Stomach (tissue), 9 donors: ENCODE results near the gene HS6ST3. TPM values are rescaled to one million over a fixed set of nuclear protein-coding genes. Genes with fewer than 3 reads are reported as not detected.

ENCODE experiments used
- DNase-seq, 2 donors: peaks; one replicate each; pipeline versions ENCODE4 v3.0.0 to v3.0.0-alpha.2; 2013 to 2019
- H3K27ac ChIP-seq, 5 donors: fragments of 200-600 bp in 4 of 5; sonication (generic) in 4 of 5; one replicate each; pipeline ENCODE4 v1.5.1; 2013 to 2019; ENCODE audit warnings: mild to moderate bottlenecking in 1 of 5, moderate library complexity in 1 of 5
- H3K27me3 ChIP-seq, 3 donors: fragments of 200-600 bp; sonication (generic); one replicate each; pipeline ENCODE4 v1.5.1; 2017 to 2019; ENCODE audit warnings: mixed run types in 1 of 3
- H3K36me3 ChIP-seq, 4 donors: fragments of 200-600 bp; sonication (generic); 1 replicate in 3 of 4; 2 replicates in 1 of 4; pipeline ENCODE4 v1.5.1; 2016 to 2019
- H3K4me1 ChIP-seq, 4 donors: fragments of 200-600 bp; sonication (generic); one replicate each; pipeline ENCODE4 v1.5.1; 2016 to 2019
- H3K4me3 ChIP-seq, 4 donors: fragments of 200-600 bp; sonication (generic) in 3 of 4; one replicate each; pipeline ENCODE4 v1.5.1; 2016 to 2019; ENCODE audit warnings: mild to moderate bottlenecking in 1 of 4
- H3K9me3 ChIP-seq, 4 donors: fragments of 200-600 bp; sonication (generic); one replicate each; pipeline ENCODE4 v1.5.1; 2016 to 2019
- CTCF ChIP-seq, 7 experiments: fragments of 450-650 bp in 4 of 7; fragments of 200-600 bp in 3 of 7; sonication (generic) in 3 of 7; IDR thresholded peaks; one replicate each; pipeline ENCODE4 v1.5.1; 2016 to 2019; ENCODE audit warnings: antibody characterized with exemption in 7 of 7, control low read depth in 2 of 7, mild to moderate bottlenecking in 1 of 7
- EP300 ChIP-seq: sonication (generic); formaldehyde crosslinking; IDR thresholded peaks from one replicate; pipeline ENCODE4 v1.6.1; 2017; ENCODE audit warnings: antibody characterized with exemption
- POLR2A ChIP-seq, 4 donors: fragments of 450-650 bp; IDR thresholded peaks; one replicate each; pipeline ENCODE4 v1.6.1; 2016; ENCODE audit warnings: antibody characterized with exemption in 4 of 4, control low read depth in 2 of 4, mild to moderate bottlenecking in 1 of 4, moderate library complexity in 1 of 4
- POLR2AphosphoS5 ChIP-seq, 3 donors: sonication (generic); formaldehyde crosslinking; IDR thresholded peaks; one replicate each; pipeline ENCODE4 v1.6.1; 2016; ENCODE audit warnings: antibody characterized with exemption in 3 of 3
- WGBS, 5 donors: extraction: QIAGEN DNeasy Blood & Tissue Kit in 3 of 5; methylation state at CpG; one replicate each; pipeline versions ENCODE4 v1.1.5 to v1.1.7; 2013 to 2018; 5-methylcytosine and 5-hydroxymethylcytosine counted together
- intact Hi-C: fragments of 100-400 bp; cut with DNase I; formaldehyde crosslinking; loops from one replicate; pipeline ENCODE4 v1.15.1; 2023; ENCODE audit warnings: low total_unique reads
- polyA plus RNA-seq, 3 donors: library from polyadenylated mRNA; stranded (reverse); fragments of 200-250 nt; gene quantifications; one replicate each; pipeline ENCODE4 v1.2.3, GENCODE V29; 2013
- total RNA-seq, 5 donors: library from RNA; depleted of rRNA; stranded (reverse); fragments of >200 nt; gene quantifications; one replicate each; pipeline versions ENCODE4 v1.1.0 to v1.2.3, GENCODE V29; 2014 to 2016
- donor health status: healthy with polysubstance abuse.
- donor health status: Bipolar disorder and iron deficiency.
- donor health status: healthy.

HS6ST3 gene
- total and polyA plus RNA-seq, 8 donors = 0.15 to 4.0 (median 0.75) TPM; not detected in 1

- Histone ChIP-seq H3K27me3 (no peaks in the 10 kb centered on the region), H3K4me3 (no peak overlapping the region), H3K36me3 (no peaks in the 10 kb centered on the region), H3K4me1 (no peaks in the 10 kb centered on the region), H3K9me3 (no peaks in the 10 kb centered on the region), H3K27ac (no peak overlapping the region)
- no peak for DNase-seq
- 85 to 100% (median 95%) methylated on average over 1 of the region's 1 CpG for WGBS, 5 donors
- intact Hi-C loops = no loop called here
- TF ChIP-seq EP300 (no peak), POLR2AphosphoS5 (IDR thresholded peaks at IDR 0.05) (no peak), CTCF (IDR thresholded peaks at IDR 0.05) (no peak), POLR2A (IDR thresholded peaks at IDR 0.05) (no peak)
Measured at GRCh38 chr13:96285729-96286128, 195.8 kb downstream of the HS6ST3 start.

DNA sequence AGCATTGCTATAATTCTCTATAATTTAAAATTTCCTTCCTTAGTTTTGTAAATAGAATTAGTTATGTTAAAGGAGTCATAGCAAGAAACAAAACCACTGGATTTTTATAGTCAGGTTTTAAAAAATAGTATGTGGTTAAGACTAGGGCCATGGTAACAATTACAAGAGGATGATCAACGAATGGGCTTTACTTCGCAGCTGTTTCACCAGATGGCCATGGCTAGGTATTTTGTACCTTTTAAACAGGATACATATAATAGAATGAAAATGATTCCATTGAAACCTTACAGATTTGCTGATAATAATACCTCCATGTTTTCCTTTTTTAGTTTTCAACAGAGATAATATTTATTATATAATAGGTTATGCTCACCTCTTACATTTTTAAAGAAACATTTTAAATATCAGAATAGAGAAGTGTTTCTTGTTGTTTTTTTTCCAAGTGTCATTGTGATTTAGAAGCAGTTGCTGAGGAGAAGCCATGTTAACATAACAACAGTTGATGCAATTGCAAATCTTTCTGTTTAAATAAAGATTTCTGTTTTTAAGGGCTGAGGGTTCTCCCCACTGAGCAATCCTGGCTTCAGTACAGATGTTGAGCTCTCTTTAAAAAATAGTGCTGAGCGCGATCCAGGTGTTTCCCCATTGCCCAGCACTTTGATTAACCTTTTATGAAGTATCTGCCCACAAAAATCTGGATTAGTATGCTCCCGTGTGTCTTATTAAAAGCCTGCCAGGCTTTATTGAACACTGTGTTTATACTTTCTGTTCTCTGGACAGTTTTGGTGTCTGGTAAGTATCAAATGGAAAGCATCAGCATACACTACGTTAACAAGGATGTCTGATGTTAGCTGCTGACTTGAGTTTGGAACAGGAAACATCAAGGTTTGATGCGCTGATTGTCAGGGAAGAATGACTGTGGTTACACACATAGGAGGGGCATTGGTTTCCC, 205.3 kb downstream of the HS6ST3 start:
- Histone ChIP-seq H3K36me3 (no peaks in the 10 kb centered on the region), H3K4me1 (peaks cover 0 to 5% (median 0%) of the 10 kb centered on the region in 4 donors), H3K27me3 (no peaks in the 10 kb centered on the region), H3K4me3 (no peak overlapping the region), H3K9me3 (no peaks in the 10 kb centered on the region), H3K27ac (no peak overlapping the region)
- no peak for TF ChIP-seq POLR2A (IDR thresholded peaks at IDR 0.05)
- TF ChIP-seq CTCF (IDR thresholded peaks at IDR 0.05) = no peak
- no peak for TF ChIP-seq EP300
- no peak for TF ChIP-seq POLR2AphosphoS5 (IDR thresholded peaks at IDR 0.05)
- intact Hi-C loops = no loop called here
- DNase-seq = peak in 1 of 2 donors; percentile 22
- WGBS, 5 donors = 53 to 75% (median 68%) methylated on average over 7 of the region's 7 CpGs

DNA sequence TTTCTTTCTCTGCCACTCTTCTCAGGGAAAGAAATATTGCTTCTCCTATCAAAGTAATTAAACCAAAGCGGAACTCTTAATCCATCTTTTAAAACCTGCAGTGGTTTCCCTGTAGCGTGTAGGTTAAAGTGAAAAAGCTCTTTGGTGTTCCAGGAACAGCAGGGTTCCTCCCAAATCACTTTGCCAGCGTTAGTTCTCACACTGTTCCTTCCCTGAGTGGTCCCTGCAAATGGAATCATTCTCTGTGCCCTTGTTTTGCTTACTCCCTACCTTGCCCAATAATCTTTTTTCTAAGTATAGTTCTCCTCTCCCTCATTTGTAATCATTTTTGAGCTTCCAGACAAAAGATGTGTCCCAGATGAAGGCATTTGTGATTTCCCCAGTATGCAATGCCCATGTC, 207.5 kb downstream of the HS6ST3 start:
- H3K4me3 ChIP-seq = no peak overlapping the region
- H3K9me3 ChIP-seq = no peaks in the 10 kb centered on the region
- no peaks in the 10 kb centered on the region for H3K36me3 ChIP-seq
- intact Hi-C loops = no loop called here
- WGBS, 5 donors = 78 to 89% (median 83%) methylated on average over 3 of the region's 3 CpGs
- H3K27ac ChIP-seq = no peak overlapping the region
- TF ChIP-seq POLR2AphosphoS5 (IDR thresholded peaks at IDR 0.05) (no peak), POLR2A (IDR thresholded peaks at IDR 0.05) (no peak), EP300 (no peak), CTCF (IDR thresholded peaks at IDR 0.05) (no peak)
- no peak for DNase-seq
- peaks cover 0 to 5% (median 0%) of the 10 kb centered on the region in 4 donors for H3K4me1 ChIP-seq
- no peaks in the 10 kb centered on the region for H3K27me3 ChIP-seq

DNA sequence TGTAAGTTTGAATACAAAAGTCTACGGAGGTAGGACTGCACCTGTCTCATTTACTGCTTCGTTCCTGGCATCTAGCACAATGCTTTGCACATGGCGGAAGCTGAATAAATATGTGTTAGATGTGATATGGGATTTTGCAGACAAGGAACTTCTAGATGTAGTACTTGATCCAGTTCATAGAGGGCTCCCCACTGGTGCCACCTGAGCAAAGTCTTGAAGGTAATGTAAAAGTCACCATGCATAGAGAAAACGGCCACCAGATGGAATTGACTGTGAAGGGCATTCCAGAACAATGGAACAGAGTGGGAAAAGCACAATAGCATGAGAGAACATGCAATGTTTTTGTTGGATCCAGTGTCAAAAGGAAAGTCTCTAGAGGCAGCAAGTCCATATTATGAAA, 209.3 kb downstream of the HS6ST3 start:
- 79 to 88% (median 85%) methylated on average over 4 of the region's 4 CpGs for WGBS, 5 donors
- no peak overlapping the region for H3K27ac ChIP-seq
- no peaks in the 10 kb centered on the region for H3K27me3 ChIP-seq
- H3K9me3 ChIP-seq = no peaks in the 10 kb centered on the region
- H3K4me3 ChIP-seq = no peak overlapping the region
- intact Hi-C loops = no loop called here
- DNase-seq = no peak
- peaks cover 0 to 5% (median 0%) of the 10 kb centered on the region in 4 donors for H3K4me1 ChIP-seq
- TF ChIP-seq POLR2AphosphoS5 (IDR thresholded peaks at IDR 0.05) = no peak
- TF ChIP-seq CTCF (IDR thresholded peaks at IDR 0.05) = no peak
- H3K36me3 ChIP-seq = no peaks in the 10 kb centered on the region
